Measurements from ENCODE around the gene INSC. TPM values are rescaled to one million over a fixed set of nuclear protein-coding genes. Genes with fewer than 3 reads are reported as not detected.

INSC gene
- total and polyA plus RNA-seq, 2 of the 8 experiments (the other 6 are each of a cell fraction or from before 2014, with no cell fraction given): 0.58 to 0.59 TPM

DNA sequence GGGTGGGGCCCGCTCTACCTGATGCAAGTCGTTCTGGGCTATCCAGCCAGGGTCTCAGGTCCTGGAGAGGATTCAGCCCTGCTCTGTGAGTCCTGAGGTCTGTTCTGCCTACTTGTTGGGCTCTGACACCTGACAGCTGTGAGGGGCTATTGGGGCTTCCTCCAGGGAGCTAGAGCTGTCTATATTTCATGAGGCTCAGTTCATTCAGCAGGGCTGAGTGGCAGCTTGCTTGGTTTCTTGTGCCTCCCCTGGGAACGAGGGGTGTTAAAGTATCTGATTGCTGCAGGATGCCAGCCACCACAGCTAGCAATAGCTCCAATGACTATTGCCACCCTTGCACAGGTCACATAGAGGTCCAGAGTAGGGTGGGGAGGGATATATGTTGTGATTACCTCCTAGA is 26.7 kb downstream of the INSC start (continued):
- TF ChIP-seq SP2 (IDR thresholded peaks at IDR 0.05; ENCODE audit: low read length) (no peak), TBP (IDR thresholded peaks at IDR 0.05; ENCODE audit: low read depth, low read length) (no peak), RFX5 (IDR thresholded peaks at IDR 0.05; ENCODE audit: borderline replicate concordance, low read depth, low read length) (no peak), TCF12 (IDR thresholded peaks at IDR 0.05; ENCODE audit: low read depth, low read length) (no peak), YY1 (IDR thresholded peaks at IDR 0.05; ENCODE audit: low read depth, low read length) (no peak)
